Retinal pigment epithelial cell (primary cell): ENCODE measurements around the gene S100P.

Source experiments
- DNase-seq: peaks from one replicate; pipeline ENCODE4 v3.0.0-alpha.2; 2010; ENCODE audit warnings: low read depth
- H3K4me3 ChIP-seq: 2 replicates; pipeline ENCODE4 v1.5.1; 2011; ENCODE audit warnings: mild to moderate bottlenecking, low read length, control low read depth, moderate library complexity
- TF ChIP-seq, protein P1 (sequence below): conservative IDR thresholded peaks from 2 replicates; pipeline ENCODE4 v1.5.1; 2011; ENCODE audit warnings: low read depth, low read length, control low read depth, inconsistent platforms

The S100P gene

DNA sequence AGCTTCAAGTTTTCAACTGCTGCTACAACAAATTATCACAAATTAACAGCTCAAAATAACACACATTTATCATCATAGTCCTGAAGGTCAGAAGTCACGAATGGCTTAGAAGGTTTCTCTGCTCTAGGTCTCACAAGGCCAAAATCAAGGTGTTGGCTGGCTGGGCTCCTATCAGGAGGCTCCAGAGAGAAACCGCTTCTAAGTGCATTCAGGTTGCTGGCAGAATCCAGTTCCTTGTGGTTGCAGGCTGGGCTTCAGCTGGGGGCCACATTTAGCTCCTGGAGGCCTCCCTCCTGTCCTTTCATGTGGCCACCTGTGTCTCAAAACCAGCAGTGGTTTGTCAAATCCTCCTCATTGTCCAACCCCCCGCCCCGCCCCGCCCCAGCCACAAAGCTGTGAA, 37.8 kb upstream of the S100P start:
- DNase-seq = no peak
- H3K4me3 ChIP-seq = no peak overlapping the region
- TF ChIP-seq, protein P1, sequence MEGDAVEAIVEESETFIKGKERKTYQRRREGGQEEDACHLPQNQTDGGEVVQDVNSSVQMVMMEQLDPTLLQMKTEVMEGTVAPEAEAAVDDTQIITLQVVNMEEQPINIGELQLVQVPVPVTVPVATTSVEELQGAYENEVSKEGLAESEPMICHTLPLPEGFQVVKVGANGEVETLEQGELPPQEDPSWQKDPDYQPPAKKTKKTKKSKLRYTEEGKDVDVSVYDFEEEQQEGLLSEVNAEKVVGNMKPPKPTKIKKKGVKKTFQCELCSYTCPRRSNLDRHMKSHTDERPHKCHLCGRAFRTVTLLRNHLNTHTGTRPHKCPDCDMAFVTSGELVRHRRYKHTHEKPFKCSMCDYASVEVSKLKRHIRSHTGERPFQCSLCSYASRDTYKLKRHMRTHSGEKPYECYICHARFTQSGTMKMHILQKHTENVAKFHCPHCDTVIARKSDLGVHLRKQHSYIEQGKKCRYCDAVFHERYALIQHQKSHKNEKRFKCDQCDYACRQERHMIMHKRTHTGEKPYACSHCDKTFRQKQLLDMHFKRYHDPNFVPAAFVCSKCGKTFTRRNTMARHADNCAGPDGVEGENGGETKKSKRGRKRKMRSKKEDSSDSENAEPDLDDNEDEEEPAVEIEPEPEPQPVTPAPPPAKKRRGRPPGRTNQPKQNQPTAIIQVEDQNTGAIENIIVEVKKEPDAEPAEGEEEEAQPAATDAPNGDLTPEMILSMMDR = no peak

DNA sequence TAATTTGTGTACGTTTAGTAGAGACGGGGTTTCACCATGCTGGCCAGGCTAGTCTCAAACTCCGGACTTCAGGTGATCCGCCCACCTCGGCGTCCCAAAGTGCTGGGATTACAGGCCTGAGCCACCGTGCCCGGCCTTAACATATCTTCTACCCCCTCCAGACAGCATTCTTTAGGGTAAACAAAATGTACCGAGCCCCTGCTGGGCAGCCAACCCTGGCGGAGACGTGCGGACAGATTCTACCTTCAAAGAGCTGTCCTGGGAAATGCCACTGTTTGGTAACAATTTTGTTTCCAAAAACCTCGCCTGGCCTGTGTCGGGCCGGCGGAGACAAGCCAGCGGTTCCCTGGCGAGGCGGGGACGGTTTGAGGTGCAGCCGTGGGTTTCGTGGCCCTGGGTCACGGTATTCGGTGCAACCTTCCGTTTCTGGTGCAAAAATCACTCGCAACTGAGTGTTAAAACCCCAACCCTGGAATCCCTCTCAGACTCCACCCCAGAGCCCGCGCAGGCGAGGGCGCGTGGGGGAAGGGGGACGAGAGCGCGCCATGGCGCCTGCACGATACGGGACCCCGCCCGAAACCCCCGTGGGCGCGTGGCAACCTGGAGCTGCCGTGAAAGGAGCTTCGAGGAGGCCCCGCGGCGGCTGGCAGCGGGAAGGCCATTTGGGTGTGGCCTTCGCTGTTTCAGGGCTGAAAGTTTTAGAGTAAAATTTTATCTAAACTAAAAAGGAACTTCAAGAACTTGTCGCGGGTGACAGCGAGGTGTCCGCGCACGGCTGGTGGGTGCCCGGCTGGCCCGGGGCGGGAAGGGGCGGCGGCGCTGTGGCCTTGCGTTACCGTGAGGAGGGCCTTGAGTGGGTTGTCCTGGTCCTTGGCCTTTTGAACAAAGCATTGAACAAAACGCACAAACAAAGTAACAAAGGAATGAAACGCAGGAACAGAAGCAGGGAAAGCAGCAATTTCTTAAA, 36.2 kb upstream of the S100P start:
- TF ChIP-seq, protein P1 = no peak

DNA sequence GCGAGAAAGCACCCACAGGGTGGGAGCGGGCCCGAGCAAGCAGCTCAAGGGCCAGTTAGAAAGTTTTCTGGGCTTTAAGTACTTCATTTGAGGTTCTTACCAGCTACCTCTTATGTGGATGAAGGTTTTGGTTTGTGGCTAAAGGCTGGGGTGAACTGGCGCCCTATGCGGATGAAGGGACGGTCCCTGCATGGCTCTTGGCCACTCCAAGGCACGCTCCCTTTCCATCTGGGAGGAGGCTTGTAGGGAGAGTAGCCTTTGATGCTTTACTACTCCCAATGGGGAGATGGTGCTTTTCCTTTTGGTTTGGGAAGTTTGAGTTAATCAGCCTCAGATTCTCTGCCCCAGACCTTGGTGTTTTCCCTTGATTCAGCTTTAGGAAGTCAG, 35.5 kb upstream of the S100P start:
- no peak overlapping the region for H3K4me3 ChIP-seq
- DNase-seq = no peak
- TF ChIP-seq, protein P1 = no peak

More for the DNA sequence above, 36.2 kb upstream of the S100P start:
- H3K4me3 ChIP-seq = no peak overlapping the region
- DNase-seq = no peak

DNA sequence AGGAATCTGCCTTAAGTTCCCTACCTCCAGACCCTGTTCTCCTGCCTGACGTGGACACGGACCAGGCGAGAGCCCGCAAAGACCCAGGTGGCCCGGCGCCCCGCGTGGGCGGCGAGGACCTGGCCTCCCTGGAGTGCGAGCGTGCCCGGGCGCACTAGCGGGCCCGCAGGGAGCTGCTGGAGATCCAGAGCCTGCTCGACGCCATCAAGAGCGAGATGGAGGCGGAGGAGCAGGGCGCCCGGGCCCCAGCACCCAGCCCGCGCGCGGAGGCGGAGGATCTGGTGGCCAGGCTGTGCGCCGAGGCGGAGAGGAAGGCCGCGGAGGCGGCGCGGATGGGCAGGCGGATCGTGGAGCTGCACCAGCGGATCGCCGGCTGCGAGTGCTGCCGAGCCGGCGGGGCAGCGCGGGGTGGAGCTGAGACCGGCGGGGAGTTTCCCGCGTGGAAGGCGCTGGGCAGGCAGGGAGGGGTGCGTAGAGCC, 35.0 kb upstream of the S100P start:
- DNase-seq = no peak
- TF ChIP-seq, protein P1 = no peak
- peak overlapping the region; percentile 28 for H3K4me3 ChIP-seq

DNA sequence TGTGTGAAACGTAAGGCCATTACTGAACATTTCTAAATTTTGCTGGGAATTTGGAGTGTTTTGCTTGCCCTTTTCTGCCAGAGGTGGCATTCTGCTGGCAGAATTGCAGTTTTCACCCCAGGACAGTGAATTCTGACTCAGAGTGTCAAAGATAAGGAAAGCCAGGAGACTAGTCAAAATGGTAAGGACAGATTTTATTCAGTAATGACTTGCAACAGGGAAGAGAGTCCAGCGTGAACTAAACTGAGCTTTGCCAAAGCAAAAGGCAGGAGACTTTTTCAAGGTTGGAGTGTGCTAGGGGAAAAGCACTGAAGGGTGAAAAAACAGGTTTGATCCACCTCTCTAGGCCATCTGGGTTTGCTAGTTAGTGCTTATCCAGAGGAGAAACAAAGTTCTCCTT, 33.8 kb upstream of the S100P start:
- H3K4me3 ChIP-seq = no peak overlapping the region
- TF ChIP-seq, protein P1 = no peak
- DNase-seq = no peak

DNA sequence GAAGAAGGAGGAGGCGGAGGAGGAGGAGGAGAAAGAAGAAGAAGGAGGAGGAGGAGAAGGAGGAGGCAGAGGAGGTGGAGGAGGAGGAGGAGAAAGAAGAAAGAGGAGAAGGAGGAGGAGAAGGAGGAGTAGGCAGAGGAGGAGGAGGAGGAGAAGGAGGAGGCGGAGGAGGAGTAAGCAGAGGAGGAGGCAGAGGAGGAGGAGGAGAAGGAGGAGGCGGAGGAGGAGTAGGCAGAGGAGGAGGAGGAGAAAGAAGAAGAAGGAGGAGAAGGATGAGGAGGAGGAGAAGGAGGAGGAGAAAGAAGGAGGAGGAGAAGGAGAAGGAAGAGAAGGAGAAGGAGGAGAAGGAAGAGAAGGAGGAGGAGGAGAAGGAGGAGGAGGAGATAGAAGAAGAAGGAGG, 33.2 kb upstream of the S100P start:
- no peak overlapping the region for H3K4me3 ChIP-seq
- TF ChIP-seq, protein P1 = no peak
- no peak for DNase-seq

DNA sequence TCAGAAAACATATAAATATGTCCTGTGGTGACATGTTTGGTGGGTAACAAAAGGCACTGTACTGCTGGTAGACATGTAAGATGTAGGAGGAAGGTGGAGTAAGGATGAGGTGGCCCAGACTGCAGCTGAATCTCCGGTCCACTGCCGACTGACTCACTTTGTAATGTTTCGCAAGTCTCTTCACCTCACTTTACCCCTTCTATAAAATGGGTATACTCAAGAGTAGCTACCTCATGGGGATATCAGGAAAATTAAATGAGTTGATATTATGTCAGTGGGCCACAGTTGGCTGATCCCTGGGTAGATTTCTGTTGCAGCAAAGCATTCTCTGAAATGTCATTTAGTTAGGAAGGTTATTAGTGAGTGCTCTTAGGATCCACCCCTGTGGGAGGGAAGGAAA, 31.1 kb upstream of the S100P start:
- no peak overlapping the region for H3K4me3 ChIP-seq
- TF ChIP-seq, protein P1 = no peak
- no peak for DNase-seq
